Lower leg skin (tissue), 3 donors: ENCODE measurements around the gene OTOGL.

Experiments
- CTCF ChIP-seq, 3 donors: fragments of 450-650 bp; IDR thresholded peaks; one replicate each; pipeline ENCODE4 v1.5.1; 2016; ENCODE audit warnings: antibody characterized with exemption in 3 of 3, mild to moderate bottlenecking in 3 of 3, moderate library complexity in 2 of 3
- POLR2A ChIP-seq, 2 donors: fragments of 450-650 bp; IDR thresholded peaks; one replicate each; pipeline ENCODE4 v1.6.1; 2016 to 2017; ENCODE audit warnings: antibody characterized with exemption in 2 of 2, mild to moderate bottlenecking in 1 of 2, moderate library complexity in 1 of 2

DNA sequence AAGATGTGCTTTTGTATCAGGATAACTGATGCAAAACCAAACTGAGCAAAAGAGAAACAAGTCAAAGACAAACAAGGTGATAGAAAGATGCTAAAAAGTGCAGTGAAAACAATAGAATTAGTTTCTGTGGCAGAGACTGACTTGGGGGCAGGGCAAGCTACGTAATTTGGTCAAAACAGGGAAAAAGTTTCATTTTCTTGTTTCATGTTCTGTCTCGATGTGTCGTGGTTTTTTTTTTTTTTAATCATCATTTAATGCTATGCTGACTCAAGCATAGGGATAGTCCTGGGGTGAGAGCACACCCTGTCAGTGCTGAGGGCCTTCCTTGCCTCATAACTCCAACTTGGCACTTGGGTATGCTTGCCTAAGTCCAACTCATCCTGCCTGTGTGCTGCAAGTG, 200.6 kb downstream of the OTOGL start:
- TF ChIP-seq POLR2A (IDR thresholded peaks at IDR 0.05) (no peak), CTCF (IDR thresholded peaks at IDR 0.05) (no peak)
